ENCODE measurements around the gene FAH.

Gene FAH

DNA sequence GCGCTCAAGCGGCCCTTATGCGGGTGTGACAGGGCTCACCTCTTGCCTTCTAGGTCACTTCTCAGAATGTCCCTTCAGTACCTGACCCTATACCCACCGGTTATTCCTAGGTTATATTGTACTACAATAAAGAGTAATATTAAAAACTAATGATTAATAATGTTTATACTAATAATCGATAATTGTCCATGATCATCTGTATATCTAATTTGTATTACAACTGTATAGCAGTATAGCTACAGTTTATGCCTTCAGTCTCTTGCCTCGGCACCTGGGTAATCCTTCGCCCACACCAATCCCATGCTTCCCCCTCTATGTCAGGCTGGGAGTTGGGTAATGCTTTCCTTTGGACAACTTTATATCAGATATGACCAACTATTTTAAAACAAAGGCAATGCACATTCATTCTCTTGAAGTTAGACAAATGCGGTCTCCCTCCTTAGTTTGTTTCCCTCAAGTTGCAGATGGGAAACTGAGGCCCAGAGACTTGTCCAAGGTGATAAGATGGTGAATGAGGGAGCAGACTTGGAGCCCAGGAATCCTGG lies 3.4 kb downstream of the FAH start:
- no peak for DNase-seq
- H3K27ac Mint-ChIP-seq, result no peak overlapping the region
- H3K4me3 Mint-ChIP-seq, result no peak overlapping the region
- H3K9me3 Mint-ChIP-seq, result no peaks in the 10 kb centered on the region
- H3K4me1 Mint-ChIP-seq, result peaks cover 49% of the 10 kb centered on the region
- H3K27me3 Mint-ChIP-seq, result no peaks in the 10 kb centered on the region
- ATAC-seq, result no peak
- peaks cover 14% of the 10 kb centered on the region for H3K36me3 Mint-ChIP-seq (ENCODE audit: low read depth)

DNA sequence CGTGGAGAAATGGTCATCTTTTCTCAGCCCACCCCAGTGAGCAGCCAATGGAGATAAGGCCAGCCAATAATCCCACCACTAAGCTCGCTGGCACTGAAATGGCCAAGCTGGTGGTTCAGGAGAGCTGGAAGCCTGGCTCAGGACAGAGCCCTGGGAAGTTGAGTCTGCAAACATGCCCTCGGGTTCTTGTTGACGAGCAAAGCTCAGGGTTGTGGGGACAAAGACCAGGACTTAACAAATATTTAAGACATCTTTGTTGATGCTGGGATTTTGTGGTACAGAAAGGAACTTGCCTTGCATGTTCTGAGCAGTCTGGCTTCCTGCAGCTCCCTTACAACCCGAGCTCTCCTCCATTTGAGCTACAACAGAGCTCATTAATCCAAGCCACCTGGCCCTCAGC lies 4.4 kb downstream of the FAH start:
- peaks cover 46% of the 10 kb centered on the region for H3K4me1 Mint-ChIP-seq
- ATAC-seq (no peak), DNase-seq (no peak)
- no peak overlapping the region for H3K27ac Mint-ChIP-seq
- H3K36me3 Mint-ChIP-seq (ENCODE audit: low read depth), result peaks cover 19% of the 10 kb centered on the region
- no peaks in the 10 kb centered on the region for H3K27me3 Mint-ChIP-seq
- H3K4me3 Mint-ChIP-seq, result no peak overlapping the region
- no peaks in the 10 kb centered on the region for H3K9me3 Mint-ChIP-seq

DNA sequence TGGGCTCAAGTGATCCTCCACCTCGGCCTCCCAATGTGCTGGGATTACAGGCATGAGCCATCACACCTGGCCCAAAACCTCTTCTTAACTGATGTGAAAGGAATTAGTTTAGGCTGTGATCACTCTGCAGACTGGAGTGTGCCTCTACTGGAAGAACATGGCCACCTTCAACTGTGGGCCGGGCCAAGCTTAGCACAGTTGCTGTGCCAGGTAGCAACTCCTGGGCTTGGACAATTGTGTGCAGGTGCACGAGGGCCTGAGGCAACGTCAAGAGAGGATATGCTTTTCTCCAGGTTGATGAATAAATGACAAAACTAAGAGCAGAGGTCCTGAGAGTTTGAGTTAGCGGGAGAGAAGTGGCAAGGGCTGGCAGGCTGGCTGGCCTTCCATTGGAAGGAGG lies 6.5 kb downstream of the FAH start:
- ATAC-seq (no peak), DNase-seq (no peak)
- Mint-ChIP-seq H3K36me3 (ENCODE audit: low read depth) (peaks cover 33% of the 10 kb centered on the region), H3K9me3 (no peaks in the 10 kb centered on the region), H3K27me3 (no peaks in the 10 kb centered on the region), H3K27ac (peak overlapping the region; percentile 53), H3K4me3 (no peak overlapping the region), H3K4me1 (peaks cover 35% of the 10 kb centered on the region)

DNA sequence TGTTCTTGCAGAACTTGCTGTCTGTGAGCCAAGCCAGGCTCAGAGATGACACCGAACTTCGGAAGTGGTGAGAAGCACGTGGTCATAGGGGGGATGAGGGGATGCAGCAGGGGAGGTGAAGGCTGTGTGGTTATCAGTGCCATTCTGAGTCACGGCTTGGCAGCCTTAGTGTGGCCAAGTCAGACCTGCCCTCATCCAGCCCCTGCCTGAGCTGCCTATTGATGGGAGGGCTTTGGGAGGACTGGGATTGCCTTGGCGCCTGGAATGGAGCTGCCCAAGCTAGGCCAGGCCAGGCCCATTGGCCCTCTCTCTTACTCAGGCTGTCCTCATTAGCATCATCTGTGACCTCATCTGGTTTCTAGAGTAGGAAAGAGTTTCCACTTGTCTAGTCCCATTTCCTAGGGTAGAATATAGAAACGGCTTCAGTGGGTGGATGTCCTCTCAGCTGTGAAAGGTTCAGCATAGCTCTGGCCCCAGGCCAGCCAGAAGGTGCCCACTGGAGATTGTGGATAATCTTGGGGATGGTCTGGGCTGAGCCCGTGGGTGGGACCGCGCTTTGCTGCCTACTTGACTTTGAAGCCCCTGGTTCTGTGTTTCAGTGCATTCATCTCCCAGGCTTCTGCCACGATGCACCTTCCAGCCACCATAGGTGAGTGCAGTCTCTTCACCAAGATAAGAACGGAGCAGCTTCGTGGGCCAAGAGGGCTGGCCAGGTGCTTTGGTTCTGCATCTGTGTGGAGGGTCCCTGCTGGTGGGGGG lies 7.2 kb downstream of the FAH start:
- DNase-seq (peak; percentile 17), ATAC-seq (peak; percentile 53)
- Mint-ChIP-seq H3K27ac (peak overlapping the region; percentile 59), H3K27me3 (no peaks in the 10 kb centered on the region), H3K36me3 (ENCODE audit: low read depth) (peaks cover 37% of the 10 kb centered on the region), H3K4me3 (no peak overlapping the region), H3K4me1 (peaks cover 30% of the 10 kb centered on the region), H3K9me3 (no peaks in the 10 kb centered on the region)

DNA sequence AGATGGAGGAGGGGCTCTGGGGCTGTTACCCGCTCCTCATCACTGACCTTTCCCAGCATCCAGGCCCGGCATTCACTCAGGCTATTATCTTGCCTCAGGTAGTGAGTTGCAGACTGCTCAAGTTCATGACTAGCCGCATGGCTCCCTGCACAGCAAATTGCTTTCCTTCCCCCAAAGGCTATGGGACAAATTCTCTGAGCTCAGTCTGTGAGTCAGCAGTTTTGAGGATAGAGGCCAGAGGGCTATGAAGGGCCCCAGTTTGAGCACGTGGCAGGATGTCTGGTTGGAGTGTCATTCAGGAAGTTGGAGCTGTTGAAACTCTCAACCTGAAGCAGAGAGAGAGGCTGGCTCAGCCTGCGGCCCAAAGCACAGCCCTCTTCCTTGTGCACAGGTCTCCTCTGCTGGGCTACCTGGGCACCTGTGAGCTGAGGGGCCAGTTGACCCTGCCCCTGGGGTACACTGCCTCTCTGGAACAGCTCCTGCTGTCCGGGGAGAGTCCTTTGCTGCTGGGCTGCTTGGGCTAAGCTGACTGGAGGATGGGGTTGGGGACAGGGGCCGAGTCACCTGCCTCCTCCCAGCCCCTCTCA lies 7.9 kb downstream of the FAH start:
- H3K9me3 Mint-ChIP-seq, result no peaks in the 10 kb centered on the region
- ATAC-seq (peak; percentile 69), DNase-seq (peak; percentile 26)
- H3K27ac Mint-ChIP-seq, result peak overlapping the region; percentile 59
- H3K4me3 Mint-ChIP-seq, result no peak overlapping the region
- peaks cover 23% of the 10 kb centered on the region for H3K4me1 Mint-ChIP-seq
- no peaks in the 10 kb centered on the region for H3K27me3 Mint-ChIP-seq
- peaks cover 37% of the 10 kb centered on the region for H3K36me3 Mint-ChIP-seq (ENCODE audit: low read depth)

DNA sequence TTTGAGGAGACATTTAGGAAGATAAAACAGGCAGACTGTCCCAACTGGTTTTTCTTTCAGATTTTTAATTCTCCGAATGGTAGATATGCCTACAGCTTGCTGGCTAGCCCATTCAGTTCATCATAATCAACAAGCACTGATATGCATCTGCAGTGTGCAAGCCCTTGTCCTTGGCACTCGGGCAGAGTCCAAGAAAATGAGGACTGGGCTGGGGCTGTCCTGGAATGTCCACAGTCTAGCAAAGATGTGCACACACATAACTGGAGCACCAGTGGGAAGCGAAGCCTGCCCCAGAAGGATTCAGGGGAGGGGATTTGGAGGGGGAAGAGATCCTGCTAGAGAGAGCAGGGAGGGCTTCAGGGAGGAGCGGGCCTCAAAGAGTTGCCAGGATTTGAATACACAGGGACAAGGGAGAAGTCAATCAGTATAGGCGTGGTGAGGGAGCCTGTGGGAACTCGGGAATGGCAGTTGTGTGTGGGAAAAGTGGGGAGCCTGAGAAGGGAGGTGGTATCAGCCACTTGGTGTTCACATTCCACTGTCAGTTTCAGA lies 8.7 kb downstream of the FAH start:
- ATAC-seq (no peak), DNase-seq (no peak)
- Mint-ChIP-seq H3K9me3 (no peaks in the 10 kb centered on the region), H3K27ac (no peak overlapping the region), H3K27me3 (no peaks in the 10 kb centered on the region), H3K36me3 (ENCODE audit: low read depth) (peaks cover 37% of the 10 kb centered on the region), H3K4me3 (no peak overlapping the region), H3K4me1 (peaks cover 22% of the 10 kb centered on the region)

DNA sequence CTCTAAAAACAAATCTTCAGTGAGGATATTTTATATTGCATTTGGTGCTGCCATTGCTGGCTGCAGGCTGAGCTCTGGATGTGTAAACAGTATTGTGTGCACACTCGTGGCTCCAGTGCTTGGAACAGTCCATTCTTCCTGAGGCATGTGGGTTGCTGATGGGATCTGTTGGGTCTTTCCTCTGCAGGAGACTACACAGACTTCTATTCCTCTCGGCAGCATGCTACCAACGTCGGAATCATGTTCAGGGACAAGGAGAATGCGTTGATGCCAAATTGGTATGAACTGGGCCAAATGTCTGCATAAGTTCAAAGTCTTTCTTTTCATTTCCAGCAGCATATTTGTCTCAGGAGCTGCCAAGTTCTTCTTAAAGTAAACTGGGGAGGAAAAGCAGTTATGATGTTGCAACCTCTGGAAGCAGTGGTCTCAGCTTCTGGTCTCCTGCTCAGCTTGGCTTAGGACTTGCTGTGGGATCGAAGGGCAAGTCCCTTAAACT lies 9.3 kb downstream of the FAH start:
- no peaks in the 10 kb centered on the region for H3K9me3 Mint-ChIP-seq
- peaks cover 22% of the 10 kb centered on the region for H3K4me1 Mint-ChIP-seq
- H3K36me3 Mint-ChIP-seq (ENCODE audit: low read depth), result peaks cover 37% of the 10 kb centered on the region
- no peaks in the 10 kb centered on the region for H3K27me3 Mint-ChIP-seq
- DNase-seq, result no peak
- ATAC-seq, result no peak
- H3K27ac Mint-ChIP-seq, result no peak overlapping the region
- no peak overlapping the region for H3K4me3 Mint-ChIP-seq

DNA sequence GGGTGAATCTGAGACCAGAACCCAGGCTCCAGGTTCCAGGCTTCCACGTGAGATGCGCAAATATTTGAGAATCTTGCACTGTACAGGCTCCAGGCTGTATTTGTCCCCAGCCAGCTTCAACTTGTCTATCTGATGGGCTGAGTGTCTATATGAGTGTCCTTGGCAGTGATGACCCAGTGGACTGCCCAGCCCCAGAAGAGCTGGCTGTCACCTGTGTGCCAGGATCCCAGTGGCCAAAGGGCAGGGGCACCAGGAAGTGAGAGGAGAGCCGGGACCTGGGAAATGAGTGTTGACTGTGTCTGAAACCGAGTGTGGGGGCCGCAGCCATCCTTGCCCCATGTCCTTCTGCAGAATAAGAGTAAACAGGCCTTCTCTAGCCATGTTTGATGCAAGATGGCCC lies 10.4 kb downstream of the FAH start:
- peaks cover 22% of the 10 kb centered on the region for H3K4me1 Mint-ChIP-seq
- H3K36me3 Mint-ChIP-seq (ENCODE audit: low read depth), result peaks cover 37% of the 10 kb centered on the region
- H3K27me3 Mint-ChIP-seq, result no peaks in the 10 kb centered on the region
- no peak for ATAC-seq
- no peak overlapping the region for H3K27ac Mint-ChIP-seq
- H3K9me3 Mint-ChIP-seq, result no peaks in the 10 kb centered on the region
- no peak for DNase-seq
- H3K4me3 Mint-ChIP-seq, result no peak overlapping the region

DNA sequence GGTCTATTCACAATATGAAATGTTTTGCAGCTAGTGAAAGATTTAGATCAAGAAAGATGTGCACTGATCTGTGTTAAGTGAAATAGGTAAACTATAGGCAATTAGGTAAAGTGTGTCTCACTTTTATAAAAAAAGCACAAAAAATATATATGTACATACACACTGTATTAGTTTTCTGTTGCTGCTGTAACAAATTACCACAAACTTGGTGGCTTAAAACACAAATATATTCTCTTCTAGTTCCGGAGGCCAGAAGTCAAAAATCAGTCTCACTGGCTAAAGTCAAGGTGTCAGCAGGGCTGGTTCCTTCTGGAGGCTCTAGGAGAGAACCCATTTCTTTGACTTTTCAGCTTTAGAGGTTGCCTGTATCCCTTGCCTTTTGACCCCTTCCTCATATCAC lies 11.1 kb downstream of the FAH start:
- H3K4me3 Mint-ChIP-seq, result no peak overlapping the region

DNA sequence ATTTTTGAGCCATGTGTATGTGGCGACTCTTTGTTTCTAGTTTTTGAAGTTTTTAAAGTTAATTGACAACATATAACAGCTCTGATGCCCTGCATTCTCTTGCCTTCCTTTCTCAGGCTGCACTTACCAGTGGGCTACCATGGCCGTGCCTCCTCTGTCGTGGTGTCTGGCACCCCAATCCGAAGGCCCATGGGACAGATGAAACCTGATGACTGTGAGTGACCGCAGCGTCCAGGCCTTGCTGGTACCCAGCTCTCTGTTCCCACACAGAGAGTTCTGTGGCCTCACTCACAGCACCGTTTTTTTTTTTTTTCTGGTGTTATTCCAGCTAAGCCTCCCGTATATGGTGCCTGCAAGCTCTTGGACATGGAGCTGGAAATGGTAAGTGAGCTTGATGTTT lies 15.1 kb downstream of the FAH start:
- ATAC-seq (no peak), DNase-seq (no peak)
- peaks cover 21% of the 10 kb centered on the region for H3K36me3 Mint-ChIP-seq (ENCODE audit: low read depth)
- no peak overlapping the region for H3K4me3 Mint-ChIP-seq
- no peaks in the 10 kb centered on the region for H3K27me3 Mint-ChIP-seq
- H3K27ac Mint-ChIP-seq, result no peak overlapping the region
- H3K4me1 Mint-ChIP-seq, result no peaks in the 10 kb centered on the region
- no peaks in the 10 kb centered on the region for H3K9me3 Mint-ChIP-seq

More for the DNA sequence above, 11.1 kb downstream of the FAH start:
- DNase-seq (no peak), ATAC-seq (no peak)
- H3K36me3 Mint-ChIP-seq (ENCODE audit: low read depth), result peaks cover 37% of the 10 kb centered on the region
- no peaks in the 10 kb centered on the region for H3K27me3 Mint-ChIP-seq
- no peak overlapping the region for H3K27ac Mint-ChIP-seq
- no peaks in the 10 kb centered on the region for H3K9me3 Mint-ChIP-seq
- peaks cover 22% of the 10 kb centered on the region for H3K4me1 Mint-ChIP-seq

DNA sequence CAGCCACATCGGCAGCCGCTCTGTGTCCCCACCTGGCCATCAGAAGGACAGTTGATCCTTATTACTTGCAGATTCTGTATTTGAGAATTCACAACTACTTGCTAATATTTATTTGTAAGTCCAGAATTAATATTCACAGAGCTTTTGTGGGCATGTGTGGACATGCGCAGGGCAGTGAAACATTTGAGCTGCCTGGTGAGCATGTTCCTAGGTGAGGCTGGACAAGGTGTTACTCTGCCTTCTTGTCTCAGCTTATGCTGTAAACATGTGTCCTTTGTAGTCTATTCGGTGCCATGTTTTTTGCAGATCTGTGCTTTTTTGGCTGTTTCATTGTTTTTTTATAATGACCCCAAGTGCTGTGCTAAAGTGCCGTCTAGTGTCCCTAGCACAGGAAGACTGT lies 15.6 kb downstream of the FAH start:
- H3K4me3 Mint-ChIP-seq, result no peak overlapping the region
- ATAC-seq (no peak), DNase-seq (no peak)
- peaks cover 17% of the 10 kb centered on the region for H3K36me3 Mint-ChIP-seq (ENCODE audit: low read depth)
- no peaks in the 10 kb centered on the region for H3K9me3 Mint-ChIP-seq
- H3K27me3 Mint-ChIP-seq, result no peaks in the 10 kb centered on the region
- H3K4me1 Mint-ChIP-seq, result no peaks in the 10 kb centered on the region
- no peak overlapping the region for H3K27ac Mint-ChIP-seq

DNA sequence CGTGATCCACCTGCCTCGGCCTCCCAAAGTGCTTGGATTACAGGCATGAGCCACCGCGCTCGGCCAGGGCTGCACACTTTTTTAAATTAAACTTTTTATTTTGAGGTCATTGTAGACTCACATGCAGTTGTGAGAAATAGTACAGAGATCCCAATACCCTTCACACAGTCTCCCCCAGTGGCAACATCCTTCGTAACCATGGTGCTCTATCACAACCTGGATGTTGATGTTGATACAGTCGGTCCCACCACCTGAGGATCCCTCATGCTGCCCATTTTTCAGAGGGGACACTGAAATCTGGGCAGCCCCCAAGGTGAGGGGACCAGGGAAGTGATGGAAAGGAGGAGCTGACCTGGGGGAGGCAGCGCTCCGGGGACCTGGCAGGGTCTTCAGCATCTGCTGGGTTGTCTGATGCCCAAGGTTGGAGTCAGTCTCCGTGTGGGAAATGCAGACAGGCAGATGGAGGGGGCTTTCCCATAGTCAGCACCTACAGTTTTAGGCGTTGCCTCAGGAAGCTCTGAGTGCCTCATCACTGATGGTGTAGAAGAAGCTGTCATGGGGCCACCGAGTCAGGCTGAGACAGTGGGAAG lies 17.1 kb downstream of the FAH start:
- H3K27ac Mint-ChIP-seq, result no peak overlapping the region
- ATAC-seq (no peak), DNase-seq (no peak)
- H3K36me3 Mint-ChIP-seq (ENCODE audit: low read depth), result peaks cover 7% of the 10 kb centered on the region
- no peaks in the 10 kb centered on the region for H3K27me3 Mint-ChIP-seq
- no peaks in the 10 kb centered on the region for H3K4me1 Mint-ChIP-seq
- H3K9me3 Mint-ChIP-seq, result no peaks in the 10 kb centered on the region
- no peak overlapping the region for H3K4me3 Mint-ChIP-seq

DNA sequence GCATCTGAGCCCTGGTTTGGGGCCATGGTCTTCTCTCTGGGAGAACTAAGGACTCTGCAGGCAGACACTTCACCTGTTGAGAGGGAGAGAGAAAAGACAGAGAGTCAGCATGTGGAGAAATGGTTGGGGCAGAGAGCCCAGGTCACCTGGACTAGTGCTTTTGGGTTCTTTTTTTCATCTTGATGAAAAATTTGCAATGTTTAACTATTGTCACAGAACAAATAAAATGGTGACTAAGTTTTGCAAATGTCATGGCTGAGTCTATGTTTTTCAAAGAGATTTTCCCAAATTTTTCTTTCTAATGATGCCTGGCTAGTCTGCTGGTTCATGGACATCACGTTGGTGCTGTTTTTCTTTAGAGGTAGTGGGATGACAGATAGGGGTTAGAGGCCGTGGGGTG lies 17.8 kb downstream of the FAH start:
- no peak overlapping the region for H3K4me3 Mint-ChIP-seq
- no peaks in the 10 kb centered on the region for H3K27me3 Mint-ChIP-seq
- ATAC-seq, result no peak
- DNase-seq, result no peak
- H3K4me1 Mint-ChIP-seq, result no peaks in the 10 kb centered on the region
- H3K27ac Mint-ChIP-seq, result no peak overlapping the region
- peaks cover 7% of the 10 kb centered on the region for H3K36me3 Mint-ChIP-seq (ENCODE audit: low read depth)
- no peaks in the 10 kb centered on the region for H3K9me3 Mint-ChIP-seq

DNA sequence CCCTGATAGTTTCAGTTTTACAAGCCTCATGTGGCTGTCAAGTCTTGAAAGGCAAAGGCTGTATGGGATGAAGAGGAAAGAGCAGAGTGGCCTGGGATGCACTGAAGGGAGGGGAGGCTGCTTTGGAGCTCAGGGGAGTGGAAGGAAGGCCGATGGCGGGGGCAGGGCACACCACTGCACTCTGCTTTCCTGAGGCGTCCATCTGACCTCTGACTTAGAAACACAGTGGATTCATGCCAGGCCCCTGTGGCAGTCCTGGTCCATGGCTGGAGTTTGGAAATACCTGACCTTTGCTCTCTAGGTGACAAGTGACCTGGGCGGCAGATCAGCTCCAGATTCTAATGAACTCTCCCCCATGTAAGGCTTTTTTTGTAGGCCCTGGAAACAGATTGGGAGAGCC lies 19.0 kb downstream of the FAH start:
- no peak for ATAC-seq
- no peak overlapping the region for H3K27ac Mint-ChIP-seq
- peaks cover 7% of the 10 kb centered on the region for H3K36me3 Mint-ChIP-seq (ENCODE audit: low read depth)
- no peaks in the 10 kb centered on the region for H3K9me3 Mint-ChIP-seq
- H3K4me1 Mint-ChIP-seq, result no peaks in the 10 kb centered on the region
- DNase-seq, result no peak
- H3K27me3 Mint-ChIP-seq, result no peaks in the 10 kb centered on the region
- H3K4me3 Mint-ChIP-seq, result no peak overlapping the region

DNA sequence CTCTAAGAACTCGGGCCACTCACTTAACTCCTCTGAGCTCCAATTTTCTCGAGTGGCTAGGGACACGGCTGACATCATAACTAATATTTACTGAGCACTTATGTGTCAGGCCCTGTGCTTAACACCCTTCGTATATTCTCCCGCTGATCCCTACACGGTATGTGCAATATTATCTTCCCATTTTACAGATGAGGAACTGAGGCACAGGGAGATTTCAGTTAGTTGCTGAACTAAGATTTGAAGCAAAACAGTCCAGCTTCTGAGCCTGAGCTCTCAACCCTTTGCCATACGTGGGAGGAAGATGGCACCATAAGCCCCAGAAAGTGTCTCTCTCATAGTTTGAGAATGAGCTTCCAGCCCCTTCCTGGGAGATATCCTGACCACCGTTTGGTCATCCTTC lies 19.6 kb downstream of the FAH start:
- H3K4me3 Mint-ChIP-seq, result no peak overlapping the region
- no peaks in the 10 kb centered on the region for H3K9me3 Mint-ChIP-seq
- DNase-seq (no peak), ATAC-seq (no peak)
- no peak overlapping the region for H3K27ac Mint-ChIP-seq
- no peaks in the 10 kb centered on the region for H3K27me3 Mint-ChIP-seq
- H3K36me3 Mint-ChIP-seq (ENCODE audit: low read depth), result peaks cover 9% of the 10 kb centered on the region
- H3K4me1 Mint-ChIP-seq, result no peaks in the 10 kb centered on the region

Measured in activated naive CD8-positive, alpha-beta T cell treated with anti-CD3 and anti-CD28 coated beads, Interleukin-2, amount 50 U/mL, for 24 hours (primary cell).